NT2/D1 (cell line): ENCODE measurements around the gene GADD45GIP1.

Experiments used
- SUZ12 ChIP-seq: IDR thresholded peaks from 2 replicates; pipeline ENCODE4 v1.6.1; 2011; ENCODE audit not compliant: insufficient read length, insufficient read depth; ENCODE audit errors: extremely low read depth
- YY1 ChIP-seq: IDR thresholded peaks from 2 replicates; pipeline ENCODE4 v1.6.1; 2011; ENCODE audit not compliant: insufficient read length, insufficient read depth
- ZNF274 ChIP-seq: IDR thresholded peaks from 2 replicates; pipeline ENCODE4 v1.6.1; 2011; ENCODE audit warnings: mild to moderate bottlenecking, low read depth, low read length

GRCh38 chr19:12945479-12946091 lies 11.4 kb downstream of the GADD45GIP1 start, which contains the start of gene RAD23A:
- TF ChIP-seq ZNF274 (no peak), YY1 (peak; percentile 92), SUZ12 (no peak)
